Cardiac fibroblast (primary cell): Measurements from ENCODE around the gene CDH22.

Source experiments
- DNase-seq, 2 donors: peaks; one replicate each; pipeline versions ENCODE4 v3.0.0 to v3.0.0-alpha.2; 2010; ENCODE audit warnings: low read depth in 2 of 2
- H3K4me3 ChIP-seq, 2 donors: replicated peaks in 1 of 2; 1 replicate in 1 of 2; 2 replicates in 1 of 2; pipeline ENCODE4 v1.5.1; 2011; ENCODE audit warnings: low read depth in 2 of 2, low read length in 2 of 2, mild to moderate bottlenecking in 2 of 2, moderate library complexity in 1 of 2
- TF ChIP-seq, protein P1 (sequence below): IDR thresholded peaks from one replicate; pipeline ENCODE4 v1.5.1; 2011; ENCODE audit warnings: low read depth, mild to moderate bottlenecking, low read length, inconsistent platforms

The CDH22 gene

GRCh38 chr20:46300281-46300680 is 8.0 kb downstream of the CDH22 start:
- no peak for DNase-seq
- H3K4me3 ChIP-seq: no peak overlapping the region
- TF ChIP-seq, protein P1, sequence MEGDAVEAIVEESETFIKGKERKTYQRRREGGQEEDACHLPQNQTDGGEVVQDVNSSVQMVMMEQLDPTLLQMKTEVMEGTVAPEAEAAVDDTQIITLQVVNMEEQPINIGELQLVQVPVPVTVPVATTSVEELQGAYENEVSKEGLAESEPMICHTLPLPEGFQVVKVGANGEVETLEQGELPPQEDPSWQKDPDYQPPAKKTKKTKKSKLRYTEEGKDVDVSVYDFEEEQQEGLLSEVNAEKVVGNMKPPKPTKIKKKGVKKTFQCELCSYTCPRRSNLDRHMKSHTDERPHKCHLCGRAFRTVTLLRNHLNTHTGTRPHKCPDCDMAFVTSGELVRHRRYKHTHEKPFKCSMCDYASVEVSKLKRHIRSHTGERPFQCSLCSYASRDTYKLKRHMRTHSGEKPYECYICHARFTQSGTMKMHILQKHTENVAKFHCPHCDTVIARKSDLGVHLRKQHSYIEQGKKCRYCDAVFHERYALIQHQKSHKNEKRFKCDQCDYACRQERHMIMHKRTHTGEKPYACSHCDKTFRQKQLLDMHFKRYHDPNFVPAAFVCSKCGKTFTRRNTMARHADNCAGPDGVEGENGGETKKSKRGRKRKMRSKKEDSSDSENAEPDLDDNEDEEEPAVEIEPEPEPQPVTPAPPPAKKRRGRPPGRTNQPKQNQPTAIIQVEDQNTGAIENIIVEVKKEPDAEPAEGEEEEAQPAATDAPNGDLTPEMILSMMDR: no peak

- no peak overlapping the region for H3K4me3 ChIP-seq
- DNase-seq: no peak
- TF ChIP-seq, protein P1: no peak
Measured at GRCh38 chr20:46299078-46299477, 9.2 kb downstream of the CDH22 start.

DNA sequence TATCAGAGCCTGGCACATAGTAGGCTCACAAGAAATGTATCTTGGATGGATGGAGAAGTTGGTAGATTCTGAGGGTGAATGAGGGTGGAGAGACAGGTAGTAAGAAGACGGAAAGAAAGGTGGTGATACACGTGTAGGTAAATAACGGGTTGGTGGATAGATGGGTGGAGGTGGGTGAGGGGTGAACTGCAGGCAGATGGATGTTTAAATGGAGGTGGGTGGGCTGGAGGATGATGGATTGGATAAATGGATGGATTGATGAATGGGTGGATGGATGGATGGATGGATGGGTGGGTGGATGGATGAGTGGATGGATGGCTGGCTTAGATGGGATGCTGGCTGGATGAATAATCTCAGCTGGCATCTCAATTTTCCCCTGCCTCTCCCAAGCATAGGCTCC is 9.9 kb downstream of the CDH22 start:
- H3K4me3 ChIP-seq: no peak overlapping the region
- TF ChIP-seq, protein P1: no peak
- DNase-seq: no peak

- no peak for DNase-seq
- H3K4me3 ChIP-seq: no peak overlapping the region
- TF ChIP-seq, protein P1: no peak
Measured at GRCh38 chr20:46296526-46297250, 11.6 kb downstream of the CDH22 start.

DNA sequence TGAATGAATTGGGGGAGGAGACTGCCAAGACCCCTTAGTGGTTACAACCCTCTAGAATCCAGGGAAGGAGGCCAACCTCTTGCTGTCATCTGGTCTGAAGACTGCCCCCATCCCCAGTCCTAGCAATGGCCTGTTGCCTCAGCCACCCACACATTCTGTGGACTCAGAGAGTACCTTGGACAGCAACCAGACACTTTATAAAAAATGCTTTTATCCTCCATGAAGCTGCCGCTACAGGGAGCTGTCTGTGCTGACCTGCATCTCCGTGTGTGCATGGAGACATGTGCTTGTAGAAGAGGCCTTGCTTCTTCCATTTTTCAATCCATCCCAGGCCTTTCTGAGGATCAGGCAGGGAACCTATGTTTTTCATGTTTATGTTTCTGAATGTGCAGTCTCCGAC is 15.2 kb downstream of the CDH22 start:
- peak; percentile 54 to 63 for DNase-seq
- no peak overlapping the region for H3K4me3 ChIP-seq
- TF ChIP-seq, protein P1: no peak

- DNase-seq: no peak
Measured at GRCh38 chr20:46291401-46291800, 16.9 kb downstream of the CDH22 start.

More at GRCh38 chr20:46291401-46291800, 16.9 kb downstream of the CDH22 start:
- no peak overlapping the region for H3K4me3 ChIP-seq
- TF ChIP-seq, protein P1: no peak
